Measurements from ENCODE around the gene RNF19B.

The RNF19B gene

GRCh38 chr1:32958827-32959226 is 5.8 kb downstream of the RNF19B start:
- Histone ChIP-seq H3K4me2 (ENCODE audit: low read length) (no peak overlapping the region; the same call in 1 of the 2 replicates), H3K36me3 (replicated peaks; ENCODE audit: low read depth, low read length) (peaks cover 7% of the 10 kb centered on the region), H3K27me3 (ENCODE audit: low read depth, low read length) (no peaks in the 10 kb centered on the region), H3K27ac (ENCODE audit: low read length) (no peak overlapping the region), H4K20me1 (ENCODE audit: insufficient read depth, low read length) (peaks cover 50% of the 10 kb centered on the region), H3K9ac (ENCODE audit: low read length) (no peak overlapping the region), H2AFZ (ENCODE audit: low read depth, low read length) (no peak overlapping the region), H3K9me3 (ENCODE audit: insufficient read depth, low read length) (no peaks in the 10 kb centered on the region), H3K4me1 (ENCODE audit: low read length) (peaks cover 29% of the 10 kb centered on the region), H3K79me2 (ENCODE audit: low read length) (peaks cover 90% of the 10 kb centered on the region), H3K4me3 (ENCODE audit: low read length) (no peak overlapping the region)
- TF ChIP-seq CTCF (IDR thresholded peaks at IDR 0.05; ENCODE audit: low read depth, low read length) (no peak), EZH2phosphoT487 (IDR thresholded peaks at IDR 0.05; ENCODE audit: low read depth) (no peak)

GRCh38 chr1:32957017-32957416 is 7.6 kb downstream of the RNF19B start:
- Histone ChIP-seq H3K27me3 (ENCODE audit: low read depth, low read length) (no peaks in the 10 kb centered on the region), H3K4me3 (ENCODE audit: low read length) (no peak overlapping the region), H3K9me3 (ENCODE audit: insufficient read depth, low read length) (no peaks in the 10 kb centered on the region), H2AFZ (ENCODE audit: low read depth, low read length) (no peak overlapping the region), H3K9ac (ENCODE audit: low read length) (no peak overlapping the region), H3K4me2 (ENCODE audit: low read length) (no peak overlapping the region), H3K27ac (ENCODE audit: low read length) (no peak overlapping the region), H4K20me1 (ENCODE audit: insufficient read depth, low read length) (peaks cover 44% of the 10 kb centered on the region), H3K36me3 (replicated peaks; ENCODE audit: low read depth, low read length) (peaks cover 7% of the 10 kb centered on the region), H3K79me2 (ENCODE audit: low read length) (peaks cover 79% of the 10 kb centered on the region), H3K4me1 (ENCODE audit: low read length) (peaks cover 19% of the 10 kb centered on the region)
- TF ChIP-seq EZH2phosphoT487 (IDR thresholded peaks at IDR 0.05; ENCODE audit: low read depth) (no peak), CTCF (IDR thresholded peaks at IDR 0.05; ENCODE audit: low read depth, low read length) (no peak)

DNA sequence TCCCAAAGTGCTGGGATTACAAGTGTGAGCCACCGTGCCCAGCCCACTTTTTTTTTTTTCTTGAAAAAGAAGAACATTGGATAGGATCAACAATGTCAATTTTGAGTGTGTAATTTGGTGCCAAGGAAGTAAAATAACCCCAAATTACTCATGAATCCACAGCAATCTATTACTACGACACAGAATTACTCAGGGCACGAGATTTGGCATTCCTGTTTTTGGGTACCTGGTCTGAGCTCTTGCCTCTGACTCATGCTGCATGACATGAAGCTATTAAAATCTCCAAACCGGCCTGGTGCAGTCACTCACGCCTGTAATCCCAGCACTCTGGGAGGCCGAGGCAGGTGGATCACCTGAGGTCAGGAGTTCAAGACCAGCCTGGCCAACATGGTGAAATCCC is 10.4 kb downstream of the RNF19B start:
- peaks cover 7% of the 10 kb centered on the region; the same call in 1 of the 2 replicates for H3K4me1 ChIP-seq (ENCODE audit: low read length)

GRCh38 chr1:32953495-32953894 is 11.1 kb downstream of the RNF19B start:
- no peak for TF ChIP-seq CTCF (IDR thresholded peaks at IDR 0.05; ENCODE audit: low read depth, low read length)
- TF ChIP-seq EZH2phosphoT487 (IDR thresholded peaks at IDR 0.05; ENCODE audit: low read depth) = no peak
- H3K36me3 ChIP-seq (replicated peaks; ENCODE audit: low read depth, low read length) = peaks cover 3% of the 10 kb centered on the region
- H3K27me3 ChIP-seq (ENCODE audit: low read depth, low read length) = no peaks in the 10 kb centered on the region
- H3K9me3 ChIP-seq (ENCODE audit: insufficient read depth, low read length) = no peaks in the 10 kb centered on the region
- no peak overlapping the region for H3K27ac ChIP-seq (ENCODE audit: low read length)
- no peak overlapping the region for H3K4me2 ChIP-seq (ENCODE audit: low read length)
- H3K79me2 ChIP-seq (ENCODE audit: low read length) = peaks cover 54% of the 10 kb centered on the region
- H3K4me3 ChIP-seq (ENCODE audit: low read length) = no peak overlapping the region
- peaks cover under 1% of the 10 kb centered on the region; the same call in 1 of the 2 replicates for H3K4me1 ChIP-seq (ENCODE audit: low read length)
- peaks cover 20% of the 10 kb centered on the region for H4K20me1 ChIP-seq (ENCODE audit: insufficient read depth, low read length)
- no peak overlapping the region for H3K9ac ChIP-seq (ENCODE audit: low read length)
- no peak overlapping the region for H2AFZ ChIP-seq (ENCODE audit: low read depth, low read length)

More for the DNA sequence above, 10.4 kb downstream of the RNF19B start:
- Histone ChIP-seq H4K20me1 (ENCODE audit: insufficient read depth, low read length) (peaks cover 26% of the 10 kb centered on the region), H3K9me3 (ENCODE audit: insufficient read depth, low read length) (no peaks in the 10 kb centered on the region), H3K9ac (ENCODE audit: low read length) (no peak overlapping the region), H3K36me3 (replicated peaks; ENCODE audit: low read depth, low read length) (peaks cover 7% of the 10 kb centered on the region), H3K4me3 (ENCODE audit: low read length) (no peak overlapping the region), H2AFZ (ENCODE audit: low read depth, low read length) (no peak overlapping the region), H3K79me2 (ENCODE audit: low read length) (peaks cover 61% of the 10 kb centered on the region), H3K27ac (ENCODE audit: low read length) (no peak overlapping the region), H3K27me3 (ENCODE audit: low read depth, low read length) (no peaks in the 10 kb centered on the region), H3K4me2 (ENCODE audit: low read length) (no peak overlapping the region)
- TF ChIP-seq EZH2phosphoT487 (IDR thresholded peaks at IDR 0.05; ENCODE audit: low read depth) = no peak
- TF ChIP-seq CTCF (IDR thresholded peaks at IDR 0.05; ENCODE audit: low read depth, low read length) = no peak

All from OCI-LY3 (cell line).